ENCODE measurements around the gene USP36. TPM values are rescaled to one million over a fixed set of nuclear protein-coding genes. Genes with fewer than 3 reads are reported as not detected.
"Not testable (repeated sequence)": the region's sequence is repeated elsewhere in the genome, so short reads cannot be mapped to it uniquely, and the experiment has no call there.

USP36 gene
- 10 to 100 TPM; 87.8 to 94.3 TPM for total RNA-seq

DNA sequence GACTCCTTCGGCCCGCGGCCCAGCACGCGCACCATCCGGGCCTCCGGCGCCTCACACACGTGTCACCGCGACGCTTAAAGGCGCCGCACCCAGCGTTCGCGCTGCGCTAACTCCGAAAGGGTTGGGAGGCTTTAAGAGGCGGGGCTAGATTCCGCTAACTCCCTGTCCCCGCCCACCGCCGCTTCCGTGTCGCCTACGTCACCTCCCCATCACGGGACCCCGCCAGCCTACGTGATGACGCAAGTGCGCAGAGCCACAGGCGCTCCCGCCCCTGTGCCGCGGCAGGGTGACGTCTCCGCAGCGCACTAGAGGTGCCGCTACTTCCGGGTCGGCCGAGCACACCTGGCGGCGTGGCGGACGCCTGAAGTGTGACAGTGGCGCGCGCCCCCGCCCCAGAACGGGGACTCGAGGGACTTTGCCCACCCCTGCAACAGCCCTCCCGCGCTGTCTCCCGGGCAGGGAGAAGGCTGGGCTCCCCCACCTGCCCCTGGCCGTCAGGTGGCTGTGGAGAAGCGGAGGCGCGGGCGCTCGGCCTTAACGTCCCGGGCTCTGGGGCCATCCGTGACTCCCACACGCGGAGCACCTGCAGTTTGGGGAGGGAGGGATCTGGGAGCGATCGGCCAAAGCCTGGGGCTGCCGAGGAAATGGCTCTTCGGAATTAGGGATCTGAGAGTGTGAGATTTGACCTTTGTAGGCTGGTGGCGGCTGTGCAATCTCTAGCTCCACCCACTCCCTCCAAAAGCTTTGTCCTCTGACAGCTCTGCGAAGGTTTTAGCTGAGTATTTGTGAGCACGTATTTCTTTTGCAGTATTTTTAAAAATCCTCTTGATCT, at the start of gene USP36:
TSS of gene USP36 (minus strand) at position 35 of the 832 bp plus-strand sequence. CDS start 4,451 bp downstream, outside the sequence.
- ATAC-seq (ENCODE audit: low read depth) (peak; percentile 88), DNase-seq (peak; percentile 99)
- Mint-ChIP-seq H3K9me3 (no peaks in the 10 kb centered on the region), H3K4me1 (peaks cover 38% of the 10 kb centered on the region), H3K4me3 (peak within 1 kb of the TSS; percentile 92), H3K36me3 (peaks cover 11% of the 10 kb centered on the region), H3K27ac (peak within 1 kb of the TSS; percentile 96), H3K27me3 (no peaks in the 10 kb centered on the region)
- POLR2A ChIA-PET: interaction anchor here (0.5 to 2.1 kb wide), 12 partner anchors 10 to 312 kb away, joined by 3 to 16 read pairs (median 4); no protein-coding TSS in a partner anchor

DNA sequence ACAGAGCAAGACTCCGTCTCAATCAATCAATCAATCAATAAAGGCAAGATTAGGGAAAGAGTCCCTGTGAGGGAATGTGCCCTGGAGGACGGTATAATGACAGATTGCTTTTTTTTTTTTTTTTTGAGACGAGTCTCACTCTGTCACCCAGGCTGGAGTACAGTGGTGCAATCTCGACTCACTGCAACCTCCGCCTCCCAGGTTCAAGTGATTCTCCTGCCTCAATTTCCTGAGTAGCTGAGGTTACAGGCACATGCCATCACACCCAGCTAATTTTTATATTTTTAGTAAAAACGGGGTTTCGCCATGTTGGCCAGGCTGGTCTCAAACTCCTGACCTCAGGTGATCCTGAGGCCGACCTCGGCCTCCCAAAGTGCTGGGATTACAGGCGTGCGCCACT, 49.5 kb upstream of the USP36 start:
- peak overlapping the region; percentile 80 for H3K27ac Mint-ChIP-seq
- not testable (repeated sequence) for H3K27me3 Mint-ChIP-seq; H3K36me3 Mint-ChIP-seq; DNase-seq; H3K9me3 Mint-ChIP-seq; ATAC-seq (ENCODE audit: low read depth)
- peak overlapping the region; percentile 20 for H3K4me3 Mint-ChIP-seq
- H3K4me1 Mint-ChIP-seq: peaks cover 24% of the 10 kb centered on the region
- POLR2A ChIA-PET: interaction anchor here (1.5 to 1.7 kb wide), 2 partner anchors 11 to 49 kb away, joined by 4 to 5 read pairs; no protein-coding TSS in a partner anchor

DNA sequence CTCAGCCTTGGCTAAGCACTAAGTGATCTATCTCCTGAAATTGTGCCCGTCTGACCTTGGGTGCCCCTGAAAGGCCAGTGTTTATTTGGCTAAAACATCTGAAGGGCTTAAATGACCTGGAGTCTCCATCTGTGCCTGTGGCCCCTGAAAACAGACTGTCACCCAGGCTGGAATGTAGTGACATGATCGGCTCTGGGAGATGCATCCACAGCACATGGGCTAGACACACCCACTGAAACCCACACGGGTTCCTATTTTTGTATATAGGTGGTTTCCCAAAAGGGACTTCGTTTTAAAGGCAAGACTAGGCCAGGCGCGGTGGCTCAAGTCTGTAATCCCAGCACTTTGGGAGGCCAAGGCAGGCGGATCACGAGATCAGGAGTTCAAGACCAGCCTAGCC, 48.9 kb upstream of the USP36 start:
- no peak overlapping the region for H3K27ac Mint-ChIP-seq
- H3K4me3 Mint-ChIP-seq: no peak overlapping the region
- DNase-seq: no peak

DNA sequence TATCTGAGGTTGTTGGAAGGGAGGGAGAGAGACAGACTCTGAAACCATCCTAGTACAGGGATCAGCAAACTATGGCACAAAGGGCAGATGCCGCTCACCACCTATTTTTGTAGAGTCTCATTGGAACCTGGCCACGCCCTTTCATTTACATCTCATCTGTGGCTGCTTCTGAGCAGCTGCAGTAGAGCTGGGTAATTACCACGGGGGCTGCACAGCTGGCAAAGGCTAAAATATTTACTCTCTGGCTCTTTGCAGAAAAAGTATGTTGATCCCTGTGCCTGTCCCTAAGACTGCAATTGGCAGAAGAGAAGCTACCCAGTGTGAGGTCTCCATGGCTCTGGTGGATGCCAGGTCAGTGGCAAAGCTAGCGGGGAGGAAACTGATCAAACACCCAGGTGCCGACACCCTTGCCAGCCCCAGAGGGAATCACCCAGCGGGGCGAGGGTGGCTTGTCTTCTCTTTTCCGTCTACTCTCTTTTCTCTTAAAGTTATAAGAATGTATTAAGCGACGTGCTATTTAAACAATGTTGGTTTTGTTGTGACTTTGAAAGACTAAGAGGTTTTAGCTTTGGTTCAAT, 48.4 kb upstream of the USP36 start:
- H3K27ac Mint-ChIP-seq: no peak overlapping the region
- no peaks in the 10 kb centered on the region for H3K36me3 Mint-ChIP-seq
- POLR2A ChIA-PET: interaction anchor here (1.3 kb wide), 1 partner anchor 34 kb away, joined by 3 read pairs; no protein-coding TSS in a partner anchor
- peaks cover 8% of the 10 kb centered on the region for H3K27me3 Mint-ChIP-seq
- no peaks in the 10 kb centered on the region for H3K9me3 Mint-ChIP-seq
- peaks cover 24% of the 10 kb centered on the region for H3K4me1 Mint-ChIP-seq
- ATAC-seq (ENCODE audit: low read depth): no peak
- no peak overlapping the region for H3K4me3 Mint-ChIP-seq
- no peak for DNase-seq

More for the DNA sequence above, 48.9 kb upstream of the USP36 start:
- no peaks in the 10 kb centered on the region for H3K36me3 Mint-ChIP-seq
- peaks cover 24% of the 10 kb centered on the region for H3K4me1 Mint-ChIP-seq
- POLR2A ChIA-PET: interaction anchor here (1.3 to 1.7 kb wide), 2 partner anchors 34 to 48 kb away, joined by 3 to 4 read pairs; no protein-coding TSS in a partner anchor
- H3K27me3 Mint-ChIP-seq: peaks cover 8% of the 10 kb centered on the region
- no peaks in the 10 kb centered on the region for H3K9me3 Mint-ChIP-seq
- ATAC-seq (ENCODE audit: low read depth): no peak

DNA sequence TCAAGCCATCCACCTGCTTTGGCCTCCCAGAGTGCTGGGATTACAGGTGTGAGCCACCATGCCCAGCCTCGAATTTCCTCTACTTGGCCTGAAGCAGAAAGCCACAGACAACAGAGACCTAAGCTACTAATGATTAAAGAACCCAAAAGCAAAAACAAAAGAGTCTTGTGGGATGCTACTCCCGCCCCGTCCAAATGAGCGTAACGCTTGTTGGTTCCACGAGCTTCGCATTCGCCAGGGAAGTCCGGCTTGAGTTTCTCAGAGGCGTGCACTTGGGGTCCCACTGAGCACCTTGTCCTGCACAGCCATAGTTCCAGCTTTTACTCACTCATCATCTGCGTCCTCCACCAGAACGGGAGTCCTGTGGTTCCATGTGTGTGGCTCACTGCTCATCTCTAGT, 46.3 kb upstream of the USP36 start:
- ATAC-seq (ENCODE audit: low read depth) (no peak), DNase-seq (no peak)
- Mint-ChIP-seq H3K27ac (no peak overlapping the region), H3K27me3 (peaks cover 4% of the 10 kb centered on the region), H3K9me3 (no peaks in the 10 kb centered on the region), H3K36me3 (no peaks in the 10 kb centered on the region), H3K4me1 (peaks cover 28% of the 10 kb centered on the region), H3K4me3 (no peak overlapping the region)
- POLR2A ChIA-PET: no interaction called here

DNA sequence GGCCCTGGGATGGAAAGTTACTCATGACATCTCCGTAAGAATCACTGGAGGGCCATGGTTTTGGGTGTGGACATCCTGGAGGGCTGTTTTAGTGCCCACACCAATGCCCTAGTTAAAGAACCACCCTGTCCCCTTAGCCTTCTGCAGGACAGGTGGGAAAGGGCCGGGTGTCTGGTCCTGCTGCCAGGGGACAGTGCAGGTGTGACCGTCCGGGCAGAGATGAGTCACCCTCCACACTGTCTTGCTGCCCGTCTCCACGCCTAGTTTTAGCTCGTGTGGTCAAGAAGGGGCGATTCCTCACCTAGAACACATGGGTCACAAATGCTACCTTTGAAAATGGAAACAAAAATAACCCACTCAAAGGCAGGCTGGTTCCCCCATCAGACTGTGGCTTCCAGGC, 45.3 kb upstream of the USP36 start:
- POLR2A ChIA-PET: no interaction called here
- ATAC-seq (ENCODE audit: low read depth) (no peak), DNase-seq (no peak)
- no peak overlapping the region for H3K27ac Mint-ChIP-seq
- H3K4me1 Mint-ChIP-seq: peaks cover 22% of the 10 kb centered on the region
- no peak overlapping the region for H3K4me3 Mint-ChIP-seq
- H3K9me3 Mint-ChIP-seq: no peaks in the 10 kb centered on the region
- peaks cover 4% of the 10 kb centered on the region for H3K27me3 Mint-ChIP-seq
- H3K36me3 Mint-ChIP-seq: no peaks in the 10 kb centered on the region

DNA sequence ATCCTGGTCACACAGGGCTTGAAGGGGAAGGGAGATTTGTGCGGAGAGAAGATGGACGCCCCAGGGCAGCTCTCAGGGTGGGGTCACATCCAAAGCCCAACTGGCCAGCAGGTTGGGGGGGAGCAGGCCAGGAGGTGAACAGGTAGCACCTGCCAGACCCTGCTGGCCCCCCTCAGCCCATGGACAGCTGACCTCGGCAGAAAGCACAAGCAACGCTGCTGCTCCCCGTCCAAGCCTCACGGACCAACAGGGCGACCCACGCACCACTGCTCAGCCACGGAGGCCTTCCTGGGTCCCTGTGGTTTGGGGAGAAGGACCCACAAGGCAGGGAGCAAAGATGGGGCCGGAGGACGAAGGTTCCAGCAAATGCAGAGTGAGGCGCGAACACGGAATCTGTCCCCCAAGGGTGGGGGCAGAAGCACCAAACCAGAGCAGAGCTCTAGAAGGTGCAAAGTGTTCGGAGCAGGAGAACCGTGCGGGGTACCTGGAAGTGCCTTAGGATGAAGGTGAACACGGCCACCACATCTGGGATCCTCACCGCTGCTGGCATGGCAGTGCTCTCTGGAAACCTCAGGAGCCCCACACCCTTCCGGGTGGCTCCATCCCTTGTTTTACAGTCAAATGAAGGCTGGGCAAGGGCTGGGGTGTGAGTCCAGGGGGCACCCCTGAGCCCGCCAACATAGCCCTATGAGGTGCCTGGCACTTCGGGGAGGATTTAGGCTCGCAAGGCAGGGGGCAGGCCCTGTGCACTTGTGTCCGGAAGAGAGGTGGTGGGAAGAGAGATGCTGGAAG, 44.5 kb upstream of the USP36 start:
- Mint-ChIP-seq H3K9me3 (no peaks in the 10 kb centered on the region), H3K27me3 (peaks cover 4% of the 10 kb centered on the region), H3K27ac (no peak overlapping the region), H3K4me3 (no peak overlapping the region), H3K4me1 (peaks cover 20% of the 10 kb centered on the region), H3K36me3 (no peaks in the 10 kb centered on the region)
- POLR2A ChIA-PET: no interaction called here
- ATAC-seq (ENCODE audit: low read depth) (no peak), DNase-seq (no peak)

DNA sequence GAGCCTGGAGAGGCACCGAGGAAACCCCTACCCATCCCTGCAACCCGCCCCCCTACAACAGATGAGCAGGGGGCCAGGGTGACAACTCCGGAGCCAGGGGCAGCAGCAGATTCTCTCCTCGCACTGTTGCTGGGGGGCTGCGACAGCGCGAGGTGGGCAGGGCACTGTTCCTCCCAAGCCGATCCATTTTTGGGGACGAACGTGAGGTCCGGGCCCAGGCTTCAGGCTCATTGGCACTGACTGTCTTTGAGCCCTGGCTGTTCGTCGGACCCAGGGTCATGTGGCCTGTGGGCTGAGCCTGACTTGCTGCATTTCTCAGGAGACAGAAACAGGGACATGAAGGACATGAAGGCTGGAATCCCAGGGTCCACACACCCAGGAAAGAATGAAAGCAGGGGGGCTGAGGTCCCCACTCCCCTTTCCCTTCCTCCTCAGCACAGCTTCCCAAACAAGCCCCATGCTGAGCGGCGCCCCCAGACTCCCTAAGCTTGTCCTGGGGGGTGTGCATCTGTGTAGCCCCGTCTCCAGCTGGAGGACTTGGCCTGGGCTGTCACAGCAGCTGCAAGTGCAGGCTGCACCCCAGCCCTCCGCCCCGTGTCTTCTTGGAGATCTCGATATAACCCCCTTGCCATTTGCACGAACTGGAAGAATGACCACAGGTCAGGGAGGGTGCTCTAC, 43.7 kb upstream of the USP36 start:
- Mint-ChIP-seq H3K4me1 (peaks cover 22% of the 10 kb centered on the region), H3K36me3 (no peaks in the 10 kb centered on the region), H3K4me3 (no peak overlapping the region), H3K27me3 (peaks cover 4% of the 10 kb centered on the region), H3K27ac (no peak overlapping the region), H3K9me3 (no peaks in the 10 kb centered on the region)
- POLR2A ChIA-PET: no interaction called here
- ATAC-seq (ENCODE audit: low read depth): no peak
- DNase-seq: no peak

DNA sequence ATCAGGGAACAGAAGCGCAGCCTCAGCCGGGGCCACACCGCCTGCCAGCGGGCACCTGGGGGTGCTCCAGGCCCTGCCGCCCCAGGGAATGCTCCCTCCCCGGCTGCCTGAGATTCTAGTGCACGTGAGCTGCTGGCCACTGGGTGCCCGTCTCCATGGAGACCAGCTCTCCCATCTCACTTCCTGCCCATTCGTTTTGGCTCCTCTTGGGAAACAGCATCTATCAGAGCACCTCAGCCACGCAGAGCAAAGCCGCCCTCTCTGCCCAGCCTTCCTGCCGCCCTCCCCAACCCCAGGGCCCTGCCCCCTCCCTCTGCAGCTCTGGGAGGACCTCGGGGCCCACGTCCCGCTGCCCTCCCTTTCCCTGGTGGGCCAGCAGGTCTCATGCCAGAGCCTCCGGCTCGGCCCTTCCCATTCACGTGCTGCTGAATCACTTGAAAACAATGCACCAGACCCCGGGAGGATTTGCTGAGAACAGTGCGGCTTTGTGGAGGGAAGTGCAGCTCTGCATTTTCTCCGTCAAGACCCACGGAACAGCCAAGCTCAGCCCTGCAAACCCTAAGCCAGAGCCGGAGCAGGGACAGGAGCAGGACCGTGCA, 43.0 kb upstream of the USP36 start:
- POLR2A ChIA-PET: no interaction called here
- DNase-seq: no peak
- H3K36me3 Mint-ChIP-seq: no peaks in the 10 kb centered on the region
- peak; percentile 8 for ATAC-seq (ENCODE audit: low read depth)
- H3K4me3 Mint-ChIP-seq: no peak overlapping the region
- H3K27me3 Mint-ChIP-seq: peaks cover 1% of the 10 kb centered on the region
- peak overlapping the region; percentile 83 for H3K27ac Mint-ChIP-seq
- H3K4me1 Mint-ChIP-seq: peaks cover 26% of the 10 kb centered on the region
- no peaks in the 10 kb centered on the region for H3K9me3 Mint-ChIP-seq

DNA sequence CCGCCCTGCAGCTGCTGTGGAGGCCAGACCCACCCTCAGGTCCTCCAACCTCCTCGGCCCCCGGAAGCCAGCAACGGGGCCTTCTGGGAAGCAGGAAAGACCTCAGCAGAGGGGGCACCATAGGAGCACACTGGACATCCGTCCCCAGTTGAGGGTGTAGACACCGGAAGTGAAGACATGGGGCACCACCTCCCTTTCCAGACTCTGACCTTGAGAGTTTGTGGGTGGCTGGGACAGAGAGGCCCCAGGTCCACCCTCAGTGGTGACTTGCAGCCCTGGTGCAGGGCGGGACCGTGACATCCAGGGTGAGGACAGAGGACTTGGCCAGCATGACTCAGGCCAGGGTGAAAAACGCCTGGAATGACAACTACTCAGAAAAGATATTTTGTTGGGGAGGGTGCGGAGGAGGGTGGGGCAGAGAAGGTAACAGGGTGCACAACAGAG, 42.5 kb upstream of the USP36 start:
- Mint-ChIP-seq H3K27me3 (no peaks in the 10 kb centered on the region), H3K4me3 (peak overlapping the region; percentile 22), H3K27ac (peak overlapping the region; percentile 83), H3K9me3 (no peaks in the 10 kb centered on the region), H3K36me3 (no peaks in the 10 kb centered on the region), H3K4me1 (peaks cover 25% of the 10 kb centered on the region)
- ATAC-seq (ENCODE audit: low read depth): peak; percentile 24
- no peak for DNase-seq
- POLR2A ChIA-PET: interaction anchor here (1.0 kb wide), 1 partner anchor 42 kb away, joined by 3 read pairs; the partner anchor contains the start of gene TIMP2

DNA sequence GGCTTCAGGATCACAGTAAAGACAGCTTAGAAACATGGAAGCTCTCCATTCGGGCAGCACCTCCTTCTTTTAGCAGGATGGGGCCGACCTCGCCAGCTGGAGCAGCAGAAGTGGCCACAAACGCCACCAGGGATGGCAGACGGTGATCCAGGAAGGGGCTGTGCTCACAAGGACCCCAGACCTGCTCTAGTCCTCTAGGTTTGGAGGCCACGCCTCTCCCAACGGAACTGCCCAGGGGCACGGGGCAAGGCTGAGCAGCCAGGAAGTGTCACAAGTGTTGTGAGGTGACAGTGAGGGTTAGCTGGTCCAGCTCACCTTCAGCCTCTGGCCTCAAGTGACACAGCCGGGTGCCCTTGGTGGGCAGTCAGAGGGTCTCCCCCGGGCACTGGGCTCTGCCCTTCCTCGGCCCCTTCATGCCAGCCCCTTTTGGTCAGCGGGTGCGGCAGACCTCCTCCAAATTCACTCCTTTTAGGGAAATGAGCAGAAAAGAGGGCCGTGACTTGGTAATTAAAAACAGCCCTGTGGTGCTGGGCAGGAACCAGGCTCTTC, 42.0 kb upstream of the USP36 start:
- Mint-ChIP-seq H3K27me3 (no peaks in the 10 kb centered on the region), H3K9me3 (no peaks in the 10 kb centered on the region), H3K4me3 (peak overlapping the region; percentile 22), H3K36me3 (no peaks in the 10 kb centered on the region), H3K27ac (peak overlapping the region; percentile 83), H3K4me1 (peaks cover 25% of the 10 kb centered on the region)
- POLR2A ChIA-PET: interaction anchor here (1.0 kb wide), 1 partner anchor 42 kb away, joined by 3 read pairs; the partner anchor contains the start of gene TIMP2
- DNase-seq (no peak), ATAC-seq (ENCODE audit: low read depth) (no peak)

DNA sequence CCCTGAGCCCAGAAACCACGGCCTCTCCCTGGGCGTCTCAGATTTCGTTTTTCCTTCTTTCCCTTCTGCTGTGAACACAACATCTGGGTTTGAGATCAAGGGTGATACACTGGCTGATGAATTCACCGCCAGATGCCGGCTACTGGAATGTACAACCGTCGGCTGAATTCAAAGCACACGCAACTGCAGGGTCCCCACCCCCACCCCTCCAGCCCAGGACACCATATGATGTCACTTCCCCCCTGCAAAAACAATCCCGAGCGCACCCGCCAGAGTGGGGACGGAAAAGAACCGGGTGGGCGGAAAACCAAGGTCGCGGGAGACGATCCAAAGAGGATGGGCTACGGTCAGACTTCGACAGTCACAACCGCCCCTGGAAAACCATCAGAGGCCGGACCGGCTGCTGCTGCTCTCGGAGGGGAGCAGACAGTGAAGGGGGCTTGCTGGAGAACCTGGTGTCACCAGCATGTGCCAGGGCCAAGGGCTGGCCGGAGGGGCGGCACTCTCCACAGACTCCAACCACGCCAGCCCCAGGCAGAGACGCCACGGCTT, 39.1 kb upstream of the USP36 start:
- DNase-seq: peak; percentile 45
- POLR2A ChIA-PET: no interaction called here
- H3K27me3 Mint-ChIP-seq: no peaks in the 10 kb centered on the region
- peak overlapping the region; percentile 74 for H3K27ac Mint-ChIP-seq
- no peaks in the 10 kb centered on the region for H3K9me3 Mint-ChIP-seq
- peak; percentile 48 for ATAC-seq (ENCODE audit: low read depth)
- H3K4me3 Mint-ChIP-seq: peak overlapping the region; percentile 67
- H3K4me1 Mint-ChIP-seq: peaks cover 18% of the 10 kb centered on the region
- no peaks in the 10 kb centered on the region for H3K36me3 Mint-ChIP-seq

Data from activated naive CD8-positive, alpha-beta T cell treated with anti-CD3 and anti-CD28 coated beads, Interleukin-2, amount 10 ng/mL, durations not matched to agents 7 days and 5 days (primary cell).